ENCODE measurements around the gene CT45A9.
"Not testable (repeated sequence)": the region's sequence is repeated elsewhere in the genome, so short reads cannot be mapped to it uniquely, and the experiment has no call there.

The CT45A9 gene, protein sequence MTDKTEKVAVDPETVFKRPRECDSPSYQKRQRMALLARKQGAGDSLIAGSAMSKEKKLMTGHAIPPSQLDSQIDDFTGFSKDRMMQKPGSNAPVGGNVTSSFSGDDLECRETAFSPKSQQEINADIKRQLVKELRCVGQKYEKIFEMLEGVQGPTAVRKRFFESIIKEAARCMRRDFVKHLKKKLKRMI
- total RNA-seq: 0 reads per million in 18 experiments

DNA sequence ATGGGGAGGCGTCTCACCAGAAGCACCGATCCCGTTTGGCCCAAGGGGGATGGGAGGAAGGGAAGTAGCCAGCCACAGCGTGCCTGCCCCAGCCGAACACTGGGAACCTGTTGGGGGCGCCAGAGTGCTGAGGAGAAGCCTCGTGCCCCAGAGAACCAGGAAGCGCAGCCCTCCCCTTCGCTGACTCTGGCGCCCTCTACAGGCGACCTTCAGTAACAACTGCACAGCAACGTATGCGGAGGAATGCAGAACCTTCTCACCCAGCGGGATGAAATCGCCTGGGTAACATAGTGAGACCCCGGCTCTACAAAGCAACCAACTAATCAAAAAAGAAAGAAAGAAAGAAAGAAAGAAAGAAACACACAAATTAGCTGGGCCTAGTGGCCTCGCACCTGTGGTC is at the start of gene CT45A9:
Gene CT45A9 (minus strand): TSS at position 101 of the 400 bp plus-strand sequence. CDS start 3,751 bp downstream, outside the sequence.
- not testable (repeated sequence) for DNase-seq

DNA sequence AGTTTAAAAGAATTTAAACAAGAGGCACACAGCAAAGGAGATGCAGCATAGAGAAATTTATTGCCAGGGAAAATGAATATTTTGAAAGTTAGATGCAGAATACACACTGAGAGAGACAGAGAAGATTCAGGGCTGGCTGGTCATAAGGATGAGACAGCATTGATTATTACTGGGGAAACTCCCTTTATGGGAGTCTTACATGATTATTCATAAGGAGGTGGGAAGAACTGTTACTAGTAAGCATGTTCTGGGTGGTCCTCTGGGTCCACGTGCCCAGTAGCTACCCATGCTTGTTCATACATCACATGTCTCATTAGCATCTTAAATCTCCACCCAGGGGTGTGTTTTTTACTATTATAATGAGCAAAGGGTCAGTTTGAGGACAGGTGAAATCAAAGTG is 48.9 kb upstream of the CT45A9 start:
- not testable (repeated sequence) for DNase-seq

DNA sequence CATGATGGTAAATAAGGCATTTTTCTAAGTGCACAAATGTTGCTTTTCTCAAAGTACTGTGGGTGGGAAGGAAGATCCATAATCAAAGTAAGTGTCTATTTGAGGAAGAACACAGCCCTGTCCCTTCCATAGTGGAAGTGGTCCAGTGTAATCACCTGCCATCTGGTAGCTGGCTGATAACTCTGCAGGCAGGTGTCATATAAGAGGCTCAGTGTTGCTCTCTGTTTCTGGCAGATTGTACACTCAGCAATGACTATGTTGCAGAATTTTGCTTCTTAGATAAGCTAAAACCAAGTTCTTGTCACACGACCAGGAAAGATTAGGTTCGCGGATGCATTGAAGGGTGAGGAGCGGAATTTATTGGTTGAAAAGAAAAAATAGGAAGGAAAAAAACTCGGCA is 42.8 kb upstream of the CT45A9 start:
- no peak for DNase-seq

DNA sequence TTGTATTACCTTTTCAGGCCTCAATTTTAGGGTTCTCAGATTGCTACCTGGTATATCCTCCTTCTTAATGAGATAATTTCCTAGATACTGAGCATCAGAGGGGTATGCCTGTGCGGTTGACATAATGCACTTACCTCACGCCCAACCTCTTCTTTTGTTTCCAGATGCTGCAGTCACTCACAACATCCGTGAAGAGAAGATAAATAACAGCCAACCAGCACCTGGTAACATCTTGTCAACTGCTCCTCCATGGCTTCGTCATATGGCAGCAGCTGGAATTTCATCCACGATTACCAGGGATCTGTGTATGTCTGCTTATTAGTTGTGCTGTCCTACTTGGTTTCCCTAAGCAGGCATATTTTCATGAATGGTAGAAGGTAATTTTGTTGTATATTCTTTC is 38.6 kb upstream of the CT45A9 start:
- DNase-seq: no peak

DNA sequence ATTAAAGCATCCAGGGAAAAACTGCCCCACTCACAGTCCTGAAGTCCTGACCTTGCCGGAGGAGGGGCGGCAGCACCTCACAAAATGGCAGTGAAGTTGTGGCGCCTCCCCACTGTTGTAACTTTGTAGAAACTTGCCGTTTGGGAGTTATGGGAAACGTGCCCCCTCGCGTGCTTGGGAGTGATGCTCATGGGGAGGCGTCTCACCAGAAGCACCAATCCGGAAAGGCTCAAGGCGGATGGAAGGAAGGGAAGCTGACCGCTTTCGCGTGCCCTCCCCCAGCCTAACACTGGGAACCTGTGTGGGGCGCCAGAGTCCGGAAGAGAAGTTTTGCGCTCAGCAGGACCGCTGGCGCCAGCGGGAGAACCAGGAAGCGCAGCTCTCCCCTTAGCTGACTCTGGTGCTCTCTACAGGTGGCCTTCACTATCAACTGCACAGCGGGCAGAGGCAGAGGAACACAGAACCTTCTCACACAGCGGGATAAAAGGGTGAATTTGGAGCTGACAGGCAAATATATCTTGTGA is 21.7 kb upstream of the CT45A9 start, which contains the start of the genes CT45A10 and SAGE1:
Gene CT45A10 (minus strand): TSS at position 151 of the 524 bp plus-strand sequence. CDS start 8,100 bp downstream, outside the sequence.
Gene SAGE1 (plus strand): TSS at position 423 of the 524 bp plus-strand sequence. CDS start 2,527 bp downstream, outside the sequence.
- DNase-seq: no peak

DNA sequence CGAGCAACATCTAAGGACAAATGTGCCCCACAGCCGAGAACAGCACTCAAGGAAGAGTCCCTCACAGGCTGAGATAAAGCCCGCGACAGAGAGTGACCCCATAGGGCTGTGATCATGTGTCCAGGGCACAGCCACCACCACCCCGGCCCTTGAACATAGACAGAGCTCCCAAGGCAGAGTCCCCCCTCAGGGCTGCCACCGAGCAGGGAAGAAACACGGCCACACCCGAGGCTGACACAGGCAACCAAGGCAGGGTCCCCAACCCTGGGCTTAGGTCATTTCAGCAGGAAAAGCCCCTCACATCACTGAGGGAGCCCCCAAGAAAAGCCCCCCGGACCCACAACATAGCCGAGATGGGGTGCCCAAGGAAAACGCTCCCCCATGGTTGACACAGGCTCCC is 21.2 kb upstream of the CT45A9 start:
- DNase-seq: no peak

DNA sequence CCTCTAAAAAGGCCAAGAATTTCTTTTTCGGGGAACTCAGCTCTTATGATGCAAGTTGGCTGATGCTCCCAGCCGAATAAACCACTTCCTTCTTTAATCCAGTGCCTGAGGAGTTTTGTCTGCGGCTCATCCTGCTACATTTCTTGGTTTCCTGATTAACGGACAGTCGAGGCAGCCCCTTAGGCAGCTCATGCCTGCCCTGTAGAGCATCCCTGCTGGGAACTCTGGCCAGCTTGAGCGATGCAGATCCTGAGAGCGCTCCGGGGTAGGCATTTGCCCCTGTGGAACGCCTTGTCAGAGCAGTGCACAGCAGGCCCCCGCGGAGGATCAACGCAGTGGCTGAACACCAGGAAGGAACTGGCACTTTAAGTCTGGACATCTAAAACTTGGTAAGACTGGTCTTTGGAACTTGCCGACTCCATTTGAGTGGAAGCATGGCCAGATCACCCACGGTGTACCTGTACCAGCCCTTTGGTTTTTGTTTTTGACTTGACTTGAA is 18.5 kb upstream of the CT45A9 start:
- DNase-seq: no peak

DNA sequence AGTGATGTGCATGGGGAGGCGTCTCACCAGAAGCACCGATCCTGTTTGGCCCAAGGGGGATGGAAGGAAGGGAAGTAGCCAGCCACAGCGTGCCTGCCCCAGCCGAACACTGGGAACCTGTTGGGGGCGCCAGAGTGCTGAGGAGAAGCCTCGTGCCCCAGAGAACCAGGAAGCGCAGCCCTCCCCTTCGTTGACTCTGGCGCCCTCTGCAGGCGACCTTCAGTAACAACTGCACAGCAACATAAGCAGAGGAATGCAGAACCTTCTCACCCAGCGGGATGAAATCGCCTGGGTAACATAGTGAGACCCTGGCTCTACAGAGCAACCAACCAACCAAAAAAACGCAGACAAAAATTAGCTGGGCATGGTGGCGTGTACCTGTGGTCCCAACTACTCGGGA is 17.4 kb upstream of the CT45A9 start:
- DNase-seq: peak in 1 of 2 donors; percentile 3

DNA sequence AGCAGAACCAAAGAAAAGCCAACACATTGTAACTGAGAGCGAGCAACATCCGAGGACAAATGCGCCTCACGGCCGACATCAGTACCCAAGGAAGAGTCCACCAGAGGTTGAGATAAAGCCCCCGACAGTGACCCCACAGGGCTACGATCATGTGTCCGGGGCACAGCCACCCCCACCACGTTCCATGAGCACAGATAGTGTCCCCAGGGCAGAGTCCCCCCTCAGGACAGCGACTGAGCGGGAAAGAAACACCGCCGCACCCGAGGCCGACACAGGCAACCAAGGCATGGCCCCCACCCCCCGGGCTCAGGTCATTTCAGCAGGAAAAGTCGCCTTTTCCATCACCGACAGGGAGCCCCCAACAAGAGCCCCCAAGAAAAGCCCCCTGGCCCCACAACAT is 16.6 kb upstream of the CT45A9 start:
- not testable (repeated sequence) for DNase-seq

DNA sequence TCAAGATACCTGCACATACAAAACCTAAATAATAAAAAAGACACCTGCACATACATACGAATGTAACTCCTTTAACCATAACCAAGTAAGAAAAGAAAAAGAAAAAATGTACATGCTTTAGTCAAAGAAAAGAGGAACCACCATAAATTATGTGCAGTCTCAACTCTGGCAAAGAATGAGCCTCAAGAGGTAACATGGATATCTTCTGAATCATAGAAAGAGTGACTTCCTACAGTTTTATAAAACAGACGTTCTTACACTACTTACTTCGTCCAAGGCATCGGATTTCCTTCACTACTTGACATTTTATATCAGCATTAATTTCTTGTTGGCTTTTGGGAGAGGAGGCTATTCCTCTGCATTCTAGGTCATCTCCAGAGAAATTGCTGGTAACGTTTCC is 11.1 kb upstream of the CT45A9 start:
- not testable (repeated sequence) for DNase-seq

DNA sequence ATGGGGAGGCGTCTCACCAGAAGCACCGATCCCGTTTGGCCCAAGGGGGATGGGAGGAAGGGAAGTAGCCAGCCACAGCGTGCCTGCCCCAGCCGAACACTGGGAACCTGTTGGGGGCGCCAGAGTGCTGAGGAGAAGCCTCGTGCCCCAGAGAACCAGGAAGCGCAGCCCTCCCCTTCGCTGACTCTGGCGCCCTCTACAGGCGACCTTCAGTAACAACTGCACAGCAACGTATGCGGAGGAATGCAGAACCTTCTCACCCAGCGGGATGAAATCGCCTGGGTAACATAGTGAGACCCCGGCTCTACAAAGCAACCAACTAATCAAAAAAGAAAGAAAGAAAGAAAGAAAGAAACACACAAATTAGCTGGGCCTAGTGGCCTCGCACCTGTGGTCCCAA is 17.2 kb downstream of the CT45A9 start, which contains the start of gene CT45A8:
Gene CT45A8 (minus strand): TSS at position 101 of the 400 bp plus-strand sequence. CDS start 3,755 bp downstream, outside the sequence.
- DNase-seq: not testable (repeated sequence)

DNA sequence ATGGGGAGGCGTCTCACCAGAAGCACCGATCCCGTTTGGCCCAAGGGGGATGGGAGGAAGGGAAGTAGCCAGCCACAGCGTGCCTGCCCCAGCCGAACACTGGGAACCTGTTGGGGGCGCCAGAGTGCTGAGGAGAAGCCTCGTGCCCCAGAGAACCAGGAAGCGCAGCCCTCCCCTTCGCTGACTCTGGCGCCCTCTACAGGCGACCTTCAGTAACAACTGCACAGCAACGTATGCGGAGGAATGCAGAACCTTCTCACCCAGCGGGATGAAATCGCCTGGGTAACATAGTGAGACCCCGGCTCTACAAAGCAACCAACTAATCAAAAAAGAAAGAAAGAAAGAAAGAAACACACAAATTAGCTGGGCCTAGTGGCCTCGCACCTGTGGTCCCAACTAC is 34.4 kb downstream of the CT45A9 start, which contains the start of gene CT45A7:
Gene CT45A7 (minus strand): TSS at position 101 of the 400 bp plus-strand sequence. CDS start 3,747 bp downstream, outside the sequence.
- DNase-seq: not testable (repeated sequence)

DNA sequence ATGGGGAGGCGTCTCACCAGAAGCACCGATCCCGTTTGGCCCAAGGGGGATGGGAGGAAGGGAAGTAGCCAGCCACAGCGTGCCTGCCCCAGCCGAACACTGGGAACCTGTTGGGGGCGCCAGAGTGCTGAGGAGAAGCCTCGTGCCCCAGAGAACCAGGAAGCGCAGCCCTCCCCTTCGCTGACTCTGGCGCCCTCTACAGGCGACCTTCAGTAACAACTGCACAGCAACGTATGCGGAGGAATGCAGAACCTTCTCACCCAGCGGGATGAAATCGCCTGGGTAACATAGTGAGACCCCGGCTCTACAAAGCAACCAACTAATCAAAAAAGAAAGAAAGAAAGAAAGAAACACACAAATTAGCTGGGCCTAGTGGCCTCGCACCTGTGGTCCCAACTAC is 51.7 kb downstream of the CT45A9 start, which contains the start of gene CT45A2:
Gene CT45A2 (minus strand): TSS at position 101 of the 400 bp plus-strand sequence. CDS start 3,747 bp downstream, outside the sequence.
- DNase-seq: not testable (repeated sequence)

All from inflammatory macrophage (primary cell).